Esophagus mucosa (tissue), 1 donor: Measurements from ENCODE around the gene CACNA2D1. TPM values are rescaled to one million over a fixed set of nuclear protein-coding genes. Genes with fewer than 3 reads are reported as not detected.
A peak's percentile ranks its signal among the peaks of the same experiment; 100 is the strongest.
"Not testable (repeated sequence)": the region's sequence is repeated elsewhere in the genome, so short reads cannot be mapped to it uniquely, and the experiment has no call there.

Experiments
- ATAC-seq: fragments of 200-7000 bp; cut with Tn5 transposase; one replicate; pipeline ENCODE4 v1.9.1; 2020
- total RNA-seq: library from RNA; stranded (reverse); gene quantifications from one replicate; pipeline ENCODE4 v1.2.4, GENCODE V29; 2023
- donor health status: DM: yes; HTN: yes; CAD: no.

Gene CACNA2D1
- total RNA-seq, 1 donor from 2014 or later, result 2.2 TPM

DNA sequence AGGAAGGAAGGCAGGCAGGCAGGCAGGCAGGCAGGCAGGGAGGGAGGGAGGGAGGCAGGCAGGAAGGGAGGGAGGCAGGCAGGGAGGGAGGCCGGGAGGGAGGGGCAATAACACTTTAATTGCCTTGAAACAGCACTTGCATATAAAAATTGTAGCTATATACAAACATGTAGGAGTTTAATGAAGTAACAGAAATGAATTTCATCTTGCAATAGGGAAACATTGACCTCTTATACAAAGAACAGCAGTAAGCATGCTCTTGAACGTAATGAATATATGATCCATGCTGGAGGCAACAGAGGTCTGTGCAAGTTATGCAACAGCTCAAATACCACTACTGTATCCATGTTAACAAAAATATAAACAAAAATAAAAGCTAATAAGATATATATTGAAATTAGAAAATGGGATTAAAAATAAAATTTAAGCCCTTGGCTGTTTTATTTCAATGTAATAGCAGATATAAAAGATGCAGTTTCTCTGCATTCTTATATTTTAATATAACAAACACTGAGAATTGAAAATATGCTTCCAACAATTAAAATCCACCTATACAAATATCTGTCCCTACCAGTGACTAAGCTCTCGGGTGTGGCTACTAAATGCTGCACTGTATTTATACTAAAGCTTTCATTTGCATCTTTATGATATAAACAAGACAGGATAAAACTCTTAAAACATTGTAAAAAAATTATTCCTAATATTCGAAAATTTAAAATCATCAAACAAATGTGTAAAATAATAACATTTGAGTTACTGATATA lies 50.3 kb downstream of the CACNA2D1 start:
- ATAC-seq, result no peak

DNA sequence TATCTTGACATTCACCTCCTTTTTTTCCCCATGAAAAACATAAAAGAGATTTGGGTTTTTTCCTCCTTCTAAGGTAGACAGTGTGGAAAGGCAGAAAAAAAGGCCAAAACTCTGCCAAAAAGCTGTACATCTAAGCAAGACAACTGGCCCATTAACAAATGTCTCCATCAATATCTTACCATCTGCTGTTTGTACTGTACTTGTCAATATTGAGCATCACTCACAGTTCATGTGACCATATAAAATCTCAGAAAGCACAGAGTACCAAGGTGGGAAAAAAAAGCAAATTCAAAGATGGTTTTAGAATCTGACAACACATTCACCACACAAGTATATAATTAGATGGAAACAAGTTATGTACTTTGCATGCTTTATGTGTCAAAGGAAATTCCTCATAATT lies 52.6 kb downstream of the CACNA2D1 start:
- no peak for ATAC-seq

DNA sequence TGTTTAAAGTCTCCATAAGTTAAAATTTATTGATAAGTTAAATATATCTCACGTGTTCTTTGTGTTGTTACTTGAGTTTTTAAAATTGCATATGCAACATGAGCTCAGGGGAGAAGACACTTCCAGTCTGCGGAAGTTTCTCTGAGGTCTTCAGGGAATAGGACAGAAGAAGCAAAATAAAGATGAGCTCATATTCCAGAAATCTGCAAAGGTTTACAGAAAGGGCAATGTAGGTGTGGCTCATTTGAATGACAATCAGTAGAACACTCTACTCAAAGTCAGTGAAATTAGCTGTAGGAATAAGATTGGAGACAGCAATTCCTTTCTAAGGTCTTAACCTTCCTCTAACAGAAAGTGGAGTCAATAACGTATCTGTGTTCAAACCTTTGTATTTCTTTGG lies 53.7 kb downstream of the CACNA2D1 start:
- no peak for ATAC-seq

DNA sequence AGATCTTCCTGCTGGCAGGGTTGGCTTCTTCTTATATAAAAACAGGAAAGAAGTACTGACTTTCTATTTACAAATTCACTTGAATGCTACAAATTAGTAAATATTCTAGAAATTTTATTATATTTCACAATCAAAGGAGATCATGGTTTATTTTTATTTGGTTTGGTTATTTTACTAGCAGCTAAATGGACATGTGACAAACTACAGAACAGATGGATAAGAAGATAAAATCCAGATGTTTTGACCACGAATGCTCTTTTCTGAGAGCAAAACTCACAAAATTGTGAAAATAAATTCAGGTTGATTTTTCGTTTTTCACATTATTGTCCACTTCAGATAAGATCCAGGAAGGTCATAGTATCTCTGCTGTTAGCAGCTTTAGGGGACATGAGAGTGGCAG lies 55.4 kb downstream of the CACNA2D1 start:
- no peak for ATAC-seq

- ATAC-seq, result not testable (repeated sequence)
These were observed 57.0 kb downstream of the CACNA2D1 start for GRCh38 chr7:82386571-82386970.

DNA sequence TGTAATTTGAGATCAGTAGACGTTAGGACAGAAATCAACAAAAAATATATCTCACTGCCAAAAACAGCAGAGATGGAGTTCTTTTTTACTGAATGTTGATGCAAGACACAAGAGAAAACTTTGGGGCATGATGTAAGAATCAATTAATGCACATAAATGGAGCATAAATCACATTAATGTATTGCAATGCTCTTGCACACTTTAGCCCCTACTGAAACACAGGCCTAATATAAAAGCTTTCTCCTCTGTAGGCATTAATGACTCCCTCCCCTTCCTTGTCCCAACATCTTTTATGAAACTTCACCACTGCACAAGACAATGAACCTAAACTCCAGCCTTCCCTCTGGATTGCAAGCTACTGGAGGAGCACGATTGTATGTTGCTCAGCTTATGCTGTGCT lies 58.8 kb downstream of the CACNA2D1 start:
- no peak for ATAC-seq

GRCh38 chr7:82384051-82384464 lies 59.5 kb downstream of the CACNA2D1 start:
- ATAC-seq, result no peak

DNA sequence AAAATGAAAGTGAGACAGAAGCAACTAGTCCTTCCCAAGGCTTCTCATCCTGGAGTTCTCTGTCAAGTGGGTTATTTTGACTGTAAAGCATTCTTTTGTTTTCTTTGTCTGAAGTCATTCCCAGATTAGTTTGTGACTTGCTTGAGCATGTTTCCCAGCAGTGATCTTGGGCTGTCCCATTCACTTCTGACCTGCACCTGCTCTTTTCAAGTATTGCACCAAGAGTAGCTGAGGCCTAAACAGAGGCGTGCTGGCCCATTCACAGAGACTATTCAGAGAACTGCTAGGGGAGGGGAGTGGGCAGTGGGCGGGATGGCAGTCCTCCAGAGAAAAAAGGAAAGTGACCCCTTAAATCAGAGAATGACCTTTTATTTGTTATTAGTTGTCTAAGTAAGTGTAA lies 61.3 kb downstream of the CACNA2D1 start:
- ATAC-seq, result peak; percentile 69

GRCh38 chr7:82376739-82377138 lies 66.8 kb downstream of the CACNA2D1 start:
- no peak for ATAC-seq

- no peak for ATAC-seq
These were observed 67.9 kb downstream of the CACNA2D1 start for GRCh38 chr7:82375713-82376112.

GRCh38 chr7:82375129-82375528 lies 68.4 kb downstream of the CACNA2D1 start:
- no peak for ATAC-seq

- peak; percentile 71 for ATAC-seq
These were observed 69.5 kb downstream of the CACNA2D1 start for GRCh38 chr7:82373926-82374635.

DNA sequence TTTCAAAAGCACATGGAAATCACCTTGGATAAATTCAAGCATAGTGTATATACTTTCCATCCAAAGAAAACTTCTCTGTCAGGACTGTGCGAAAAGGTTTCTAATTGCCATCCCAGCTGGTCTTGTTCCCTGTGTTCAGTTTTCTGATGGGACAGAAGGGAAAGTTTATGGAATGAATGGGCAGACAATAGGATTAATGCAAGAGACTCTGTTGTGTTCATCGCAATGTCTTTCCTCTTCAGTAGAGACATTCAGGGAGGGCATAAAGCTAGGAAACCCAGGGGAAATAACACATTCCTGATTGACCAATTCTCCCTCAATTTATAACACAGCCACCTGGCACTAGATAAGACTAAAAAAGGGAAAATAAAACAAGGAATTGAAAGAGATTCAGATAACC lies 78.9 kb downstream of the CACNA2D1 start:
- ATAC-seq, result no peak

GRCh38 chr7:82364048-82364447 lies 79.5 kb downstream of the CACNA2D1 start:
- no peak for ATAC-seq

- ATAC-seq, result no peak
These were observed 81.4 kb downstream of the CACNA2D1 start for GRCh38 chr7:82362129-82362706.

- no peak for ATAC-seq
These were observed 82.8 kb downstream of the CACNA2D1 start for GRCh38 chr7:82360591-82361368.

- no peak for ATAC-seq
These were observed 84.2 kb downstream of the CACNA2D1 start for GRCh38 chr7:82359426-82359825.

- no peak for ATAC-seq
These were observed 84.7 kb downstream of the CACNA2D1 start for GRCh38 chr7:82358923-82359322.

DNA sequence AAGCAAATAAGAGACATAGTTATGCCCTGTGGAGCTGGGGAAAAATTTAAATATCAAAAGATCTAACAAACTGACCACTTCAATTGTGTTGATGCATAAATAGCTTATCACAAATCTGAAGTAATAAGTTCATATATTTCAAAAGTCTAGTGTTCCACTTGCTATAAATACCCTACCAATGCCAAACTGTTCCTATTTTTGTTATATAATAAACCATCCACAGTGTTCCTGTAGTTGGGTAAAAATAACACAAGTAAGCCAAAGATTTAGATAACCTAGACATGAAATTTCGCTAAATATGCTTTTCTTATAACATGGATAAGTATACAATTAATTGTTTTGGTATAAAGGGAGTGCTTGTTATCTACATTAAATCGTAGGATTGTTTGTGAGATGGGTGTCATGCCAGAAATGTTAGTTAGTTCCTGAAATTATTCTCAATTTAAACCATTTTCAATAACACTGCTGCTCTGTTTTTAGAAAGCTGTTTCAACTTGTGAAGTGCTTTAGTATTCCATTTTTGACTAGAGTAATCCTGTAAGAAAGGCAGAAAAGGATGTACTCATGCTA lies 85.5 kb downstream of the CACNA2D1 start:
- no peak for ATAC-seq

DNA sequence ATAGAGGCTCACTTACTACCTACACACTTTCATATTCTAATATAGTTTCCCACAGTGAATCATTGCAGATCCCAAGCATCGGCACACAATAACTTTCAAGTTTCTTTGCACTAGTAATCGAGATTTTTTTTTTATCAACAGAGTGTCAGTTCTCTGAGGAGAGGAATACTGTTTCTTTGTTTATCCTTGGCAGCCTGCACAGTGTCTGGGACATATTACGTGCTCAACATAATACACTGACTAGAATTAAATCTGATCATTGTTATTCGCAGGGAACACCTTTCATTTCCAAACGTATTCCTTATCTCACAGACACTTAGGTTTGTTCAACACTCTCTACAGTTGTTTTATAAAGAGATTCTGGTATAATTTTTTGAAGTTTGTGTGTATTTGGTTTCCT lies 95.3 kb downstream of the CACNA2D1 start:
- ATAC-seq, result no peak

GRCh38 chr7:82347808-82348207 lies 95.8 kb downstream of the CACNA2D1 start:
- ATAC-seq, result no peak

DNA sequence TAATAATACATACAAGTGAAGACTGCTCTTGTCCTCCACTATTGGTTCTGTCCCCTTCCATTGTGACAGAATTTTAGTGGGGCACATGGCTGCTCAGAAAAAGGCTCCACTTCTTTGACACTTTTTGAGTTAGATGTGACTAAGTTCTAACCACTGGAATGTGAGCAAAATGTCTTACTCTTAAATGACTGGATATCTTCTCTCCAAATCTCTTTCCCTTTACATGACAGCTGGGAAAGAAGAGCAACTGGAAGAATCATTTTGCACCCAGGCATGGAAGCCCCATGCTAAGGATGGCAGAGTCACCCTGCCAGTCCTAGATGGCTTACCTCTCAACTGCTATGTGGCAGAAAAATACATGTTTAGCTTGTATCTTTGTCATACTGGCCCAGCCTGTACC lies 97.7 kb downstream of the CACNA2D1 start:
- ATAC-seq, result no peak

DNA sequence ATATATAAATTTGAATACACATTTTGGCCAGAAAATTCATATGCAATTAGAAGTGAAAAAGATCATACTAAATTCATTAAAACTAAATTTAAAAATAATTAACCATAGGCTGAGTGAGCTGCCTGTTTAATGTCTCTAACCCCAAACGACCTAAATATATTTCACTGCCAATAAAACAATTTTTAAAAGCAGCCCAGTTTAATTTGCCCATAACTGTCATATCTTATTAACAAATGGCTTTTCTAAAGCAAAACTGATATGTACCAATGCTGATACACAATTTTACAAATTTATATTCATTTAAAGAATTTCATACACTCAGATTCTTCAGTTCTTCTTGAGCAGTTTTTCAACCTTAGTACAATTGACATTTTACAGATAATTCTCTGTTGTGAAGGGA lies 99.9 kb downstream of the CACNA2D1 start:
- ATAC-seq, result no peak
